Measurements from ENCODE around the gene SLMAP. TPM values are rescaled to one million over a fixed set of nuclear protein-coding genes. Genes with fewer than 3 reads are reported as not detected.

The SLMAP gene
- total and polyA plus RNA-seq, 9 donors, result 39.3 to 63.2 (median 47.6) TPM

GRCh38 chr3:57838627-57839026, 82.5 kb downstream of the SLMAP start:
- Histone ChIP-seq H3K27ac (ENCODE audit: low read length) (no peak overlapping the region), H3K9me3 (replicated peaks; ENCODE audit: control insufficient read depth, low read depth, low read length) (no peaks in the 10 kb centered on the region), H3K27me3 (ENCODE audit: control insufficient read depth, insufficient read depth, low read length) (no peaks in the 10 kb centered on the region), H3K4me1 (ENCODE audit: control insufficient read depth, insufficient read depth, low read length) (no peaks in the 10 kb centered on the region), H3K36me3 (ENCODE audit: control insufficient read depth, insufficient read depth, low read length) (no peaks in the 10 kb centered on the region), H3K4me3 (ENCODE audit: low read length) (no peak overlapping the region)
- no peak for DNase-seq
- WGBS (ENCODE audit: insufficient coverage), result 84% methylated on average over 3 of the region's 3 CpGs

- no CpG with 5 or more reads among the region's 1 CpG for WGBS (ENCODE audit: insufficient coverage)
- no peak for DNase-seq
- no peak overlapping the region for H3K27ac ChIP-seq (ENCODE audit: low read length)
- H3K4me3 ChIP-seq (ENCODE audit: low read length), result no peak overlapping the region
- no peaks in the 10 kb centered on the region for H3K9me3 ChIP-seq (replicated peaks; ENCODE audit: control insufficient read depth, low read depth, low read length)
- H3K4me1 ChIP-seq (ENCODE audit: control insufficient read depth, insufficient read depth, low read length), result no peaks in the 10 kb centered on the region
- H3K27me3 ChIP-seq (ENCODE audit: control insufficient read depth, insufficient read depth, low read length), result no peaks in the 10 kb centered on the region
- no peaks in the 10 kb centered on the region for H3K36me3 ChIP-seq (ENCODE audit: control insufficient read depth, insufficient read depth, low read length)
Measured at GRCh38 chr3:57840473-57840872, 84.4 kb downstream of the SLMAP start.

GRCh38 chr3:57841818-57842217, 85.7 kb downstream of the SLMAP start:
- WGBS (ENCODE audit: insufficient coverage), result no CpG with 5 or more reads among the region's 2 CpGs
- H3K27ac ChIP-seq (ENCODE audit: low read length), result no peak overlapping the region
- no peak for DNase-seq
- no peak overlapping the region for H3K4me3 ChIP-seq (ENCODE audit: low read length)
- no peaks in the 10 kb centered on the region for H3K4me1 ChIP-seq (ENCODE audit: control insufficient read depth, insufficient read depth, low read length)
- no peaks in the 10 kb centered on the region for H3K36me3 ChIP-seq (ENCODE audit: control insufficient read depth, insufficient read depth, low read length)
- no peaks in the 10 kb centered on the region for H3K27me3 ChIP-seq (ENCODE audit: control insufficient read depth, insufficient read depth, low read length)
- H3K9me3 ChIP-seq (replicated peaks; ENCODE audit: control insufficient read depth, low read depth, low read length), result no peaks in the 10 kb centered on the region

- no peak overlapping the region for H3K4me3 ChIP-seq (ENCODE audit: low read length)
- no peaks in the 10 kb centered on the region for H3K4me1 ChIP-seq (ENCODE audit: control insufficient read depth, insufficient read depth, low read length)
- no peak overlapping the region for H3K27ac ChIP-seq (ENCODE audit: low read length)
- DNase-seq, result no peak
- no peaks in the 10 kb centered on the region for H3K27me3 ChIP-seq (ENCODE audit: control insufficient read depth, insufficient read depth, low read length)
- WGBS (ENCODE audit: insufficient coverage), result 80% methylated on average over 3 of the region's 3 CpGs
- H3K36me3 ChIP-seq (ENCODE audit: control insufficient read depth, insufficient read depth, low read length), result peaks cover 4% of the 10 kb centered on the region
- no peaks in the 10 kb centered on the region for H3K9me3 ChIP-seq (replicated peaks; ENCODE audit: control insufficient read depth, low read depth, low read length)
Measured at GRCh38 chr3:57848177-57848738, 92.1 kb downstream of the SLMAP start.

GRCh38 chr3:57851304-57851703, 95.2 kb downstream of the SLMAP start:
- Histone ChIP-seq H3K27ac (ENCODE audit: low read length) (no peak overlapping the region), H3K9me3 (replicated peaks; ENCODE audit: control insufficient read depth, low read depth, low read length) (no peaks in the 10 kb centered on the region), H3K36me3 (ENCODE audit: control insufficient read depth, insufficient read depth, low read length) (peaks cover 4% of the 10 kb centered on the region), H3K4me3 (ENCODE audit: low read length) (no peak overlapping the region), H3K4me1 (ENCODE audit: control insufficient read depth, insufficient read depth, low read length) (no peaks in the 10 kb centered on the region), H3K27me3 (ENCODE audit: control insufficient read depth, insufficient read depth, low read length) (no peaks in the 10 kb centered on the region)
- WGBS (ENCODE audit: insufficient coverage), result 89% methylated on average over 3 of the region's 6 CpGs
- no peak for DNase-seq

GRCh38 chr3:57852896-57853295, 96.8 kb downstream of the SLMAP start:
- no peaks in the 10 kb centered on the region for H3K9me3 ChIP-seq (replicated peaks; ENCODE audit: control insufficient read depth, low read depth, low read length)
- H3K4me3 ChIP-seq (ENCODE audit: low read length), result no peak overlapping the region
- no peaks in the 10 kb centered on the region for H3K4me1 ChIP-seq (ENCODE audit: control insufficient read depth, insufficient read depth, low read length)
- DNase-seq, result peak; percentile 41
- WGBS (ENCODE audit: insufficient coverage), result no CpG with 5 or more reads among the region's 1 CpG
- no peaks in the 10 kb centered on the region for H3K27me3 ChIP-seq (ENCODE audit: control insufficient read depth, insufficient read depth, low read length)
- H3K27ac ChIP-seq (ENCODE audit: low read length), result no peak overlapping the region
- H3K36me3 ChIP-seq (ENCODE audit: control insufficient read depth, insufficient read depth, low read length), result peaks cover 4% of the 10 kb centered on the region

GRCh38 chr3:57855281-57855680, 99.2 kb downstream of the SLMAP start:
- Histone ChIP-seq H3K4me1 (ENCODE audit: control insufficient read depth, insufficient read depth, low read length) (no peaks in the 10 kb centered on the region), H3K27ac (ENCODE audit: low read length) (no peak overlapping the region), H3K27me3 (ENCODE audit: control insufficient read depth, insufficient read depth, low read length) (no peaks in the 10 kb centered on the region), H3K36me3 (ENCODE audit: control insufficient read depth, insufficient read depth, low read length) (peaks cover 14% of the 10 kb centered on the region), H3K9me3 (replicated peaks; ENCODE audit: control insufficient read depth, low read depth, low read length) (no peaks in the 10 kb centered on the region), H3K4me3 (ENCODE audit: low read length) (no peak overlapping the region)
- no peak for DNase-seq
- 100% methylated on average over 1 of the region's 1 CpG for WGBS (ENCODE audit: insufficient coverage)

GRCh38 chr3:57855943-57856342, 99.8 kb downstream of the SLMAP start:
- no peaks in the 10 kb centered on the region for H3K4me1 ChIP-seq (ENCODE audit: control insufficient read depth, insufficient read depth, low read length)
- 93% methylated on average over 4 of the region's 4 CpGs for WGBS (ENCODE audit: insufficient coverage)
- H3K9me3 ChIP-seq (replicated peaks; ENCODE audit: control insufficient read depth, low read depth, low read length), result no peaks in the 10 kb centered on the region
- H3K27me3 ChIP-seq (ENCODE audit: control insufficient read depth, insufficient read depth, low read length), result no peaks in the 10 kb centered on the region
- H3K36me3 ChIP-seq (ENCODE audit: control insufficient read depth, insufficient read depth, low read length), result peaks cover 14% of the 10 kb centered on the region
- no peak for DNase-seq
- H3K27ac ChIP-seq (ENCODE audit: low read length), result no peak overlapping the region
- H3K4me3 ChIP-seq (ENCODE audit: low read length), result no peak overlapping the region

GRCh38 chr3:57856675-57857074, 100.6 kb downstream of the SLMAP start:
- Histone ChIP-seq H3K4me1 (ENCODE audit: control insufficient read depth, insufficient read depth, low read length) (no peaks in the 10 kb centered on the region), H3K27ac (ENCODE audit: low read length) (no peak overlapping the region), H3K4me3 (ENCODE audit: low read length) (no peak overlapping the region), H3K27me3 (ENCODE audit: control insufficient read depth, insufficient read depth, low read length) (no peaks in the 10 kb centered on the region), H3K36me3 (ENCODE audit: control insufficient read depth, insufficient read depth, low read length) (peaks cover 10% of the 10 kb centered on the region), H3K9me3 (replicated peaks; ENCODE audit: control insufficient read depth, low read depth, low read length) (no peaks in the 10 kb centered on the region)
- DNase-seq, result no peak
- no CpG with 5 or more reads among the region's 2 CpGs for WGBS (ENCODE audit: insufficient coverage)

GRCh38 chr3:57862894-57863293, 106.8 kb downstream of the SLMAP start:
- H3K27ac ChIP-seq (ENCODE audit: low read length), result no peak overlapping the region
- H3K27me3 ChIP-seq (ENCODE audit: control insufficient read depth, insufficient read depth, low read length), result no peaks in the 10 kb centered on the region
- peaks cover 23% of the 10 kb centered on the region for H3K36me3 ChIP-seq (ENCODE audit: control insufficient read depth, insufficient read depth, low read length)
- no peak for DNase-seq
- no peaks in the 10 kb centered on the region for H3K4me1 ChIP-seq (ENCODE audit: control insufficient read depth, insufficient read depth, low read length)
- no peaks in the 10 kb centered on the region for H3K9me3 ChIP-seq (replicated peaks; ENCODE audit: control insufficient read depth, low read depth, low read length)
- no peak overlapping the region for H3K4me3 ChIP-seq (ENCODE audit: low read length)

- 100% methylated on average over 1 of the region's 2 CpGs for WGBS (ENCODE audit: insufficient coverage)
- no peaks in the 10 kb centered on the region for H3K9me3 ChIP-seq (replicated peaks; ENCODE audit: control insufficient read depth, low read depth, low read length)
- H3K27me3 ChIP-seq (ENCODE audit: control insufficient read depth, insufficient read depth, low read length), result no peaks in the 10 kb centered on the region
- peaks cover 23% of the 10 kb centered on the region for H3K36me3 ChIP-seq (ENCODE audit: control insufficient read depth, insufficient read depth, low read length)
- H3K27ac ChIP-seq (ENCODE audit: low read length), result no peak overlapping the region
- no peaks in the 10 kb centered on the region for H3K4me1 ChIP-seq (ENCODE audit: control insufficient read depth, insufficient read depth, low read length)
- H3K4me3 ChIP-seq (ENCODE audit: low read length), result no peak overlapping the region
- DNase-seq, result no peak
Measured at GRCh38 chr3:57863380-57863779, 107.3 kb downstream of the SLMAP start.

All from muscle of leg (tissue), 11 donors.